Body of pancreas (tissue), 4 donors: ENCODE data around the gene GANAB. TPM values are rescaled to one million over a fixed set of nuclear protein-coding genes. Genes with fewer than 3 reads are reported as not detected.
"Not testable (repeated sequence)": the region's sequence is repeated elsewhere in the genome, so short reads cannot be mapped to it uniquely, and the experiment has no call there.

Experiments
- ATAC-seq: fragments of 150-250 bp; one replicate; pipeline ENCODE4 v1.9.1; 2016
- DNase-seq, 4 donors: peaks; one replicate each; pipeline ENCODE4 v3.0.0-alpha.2; 2019
- H3K27ac ChIP-seq, 4 donors: fragments of 200-600 bp; sonication (generic); 1 replicate in 3 of 4; 2 replicates in 1 of 4; pipeline versions ENCODE4 v1.5.1 to v1.6.1; 2016 to 2019; ENCODE audit warnings: mild to moderate bottlenecking in 1 of 4, mixed read lengths in 1 of 4, moderate library complexity in 1 of 4
- H3K27me3 ChIP-seq, 2 donors: fragments of 200-600 bp; sonication (generic); one replicate each; pipeline ENCODE4 v1.6.0; 2016; ENCODE audit warnings: mild to moderate bottlenecking in 1 of 2
- H3K36me3 ChIP-seq, 2 donors: fragments of 200-600 bp; sonication (generic); replicated peaks in 1 of 2; 2 replicates each; pipeline ENCODE4 v1.5.1; 2016; ENCODE audit warnings: low read depth in 2 of 2; ENCODE audit not compliant: insufficient read depth in 1 of 2
- H3K4me1 ChIP-seq: fragments of 200-600 bp; sonication (generic); one replicate; pipeline ENCODE4 v1.6.0; 2016
- H3K4me3 ChIP-seq, 2 donors: fragments of 200-600 bp; sonication (generic); 1 replicate in 1 of 2; 2 replicates in 1 of 2; pipeline ENCODE4 v1.5.1; 2016 to 2019
- H3K9me3 ChIP-seq, 3 donors: fragments of 200-600 bp; sonication (generic); 1 replicate in 2 of 3; 2 replicates in 1 of 3; pipeline ENCODE4 v1.5.1; 2016
- CTCF ChIP-seq, 7 experiments: fragments of 450-650 bp in 4 of 7; fragments of 200-600 bp in 3 of 7; sonication (generic) in 3 of 7; IDR thresholded peaks; one replicate each; pipeline ENCODE4 v1.5.1; 2016 to 2019; ENCODE audit warnings: antibody characterized with exemption in 7 of 7
- POLR2A ChIP-seq, 3 donors: fragments of 450-650 bp; IDR thresholded peaks; one replicate each; pipeline ENCODE4 v1.6.1; 2016; ENCODE audit warnings: antibody characterized with exemption in 3 of 3, mild to moderate bottlenecking in 2 of 3
- WGBS, 2 donors: methylation state at CpG; one replicate each; pipeline ENCODE4 v1.1.5; 2017; 5-methylcytosine and 5-hydroxymethylcytosine counted together
- intact Hi-C: fragments of 100-400 bp; cut with DNase I; formaldehyde crosslinking; loops from one replicate; pipeline ENCODE4 v1.15.1; 2023
- total RNA-seq, 2 donors: library from RNA; depleted of rRNA; stranded (reverse); fragments of >200 nt; gene quantifications; one replicate each; pipeline ENCODE4 v1.1.0, GENCODE V29; 2016

The GANAB gene
- total RNA-seq, 2 donors from 2014 or later: 62.3 to 64.9 TPM

DNA sequence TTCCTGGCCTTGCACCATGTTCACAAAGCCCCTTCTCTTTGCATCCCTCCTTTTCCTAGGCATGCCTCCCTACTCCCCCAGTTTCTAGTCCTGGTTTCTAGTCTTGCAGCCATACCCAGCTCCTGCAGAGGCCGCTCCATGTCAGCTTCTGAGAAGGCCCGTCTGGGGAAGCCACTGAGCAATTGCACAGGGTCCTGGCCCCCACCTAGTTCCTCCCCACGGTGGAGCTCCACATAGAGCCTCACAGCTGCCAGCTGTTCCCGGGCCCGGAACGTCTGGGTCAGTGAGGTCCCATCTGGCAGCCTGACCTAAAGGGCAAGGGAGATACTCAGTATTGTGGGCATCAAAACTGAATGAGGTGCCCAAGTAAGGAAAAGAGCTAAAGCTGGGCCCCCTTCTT is 30.3 kb upstream of the GANAB start:
- Histone ChIP-seq H3K9me3 (no peaks in the 10 kb centered on the region), H3K27ac (no peak overlapping the region), H3K27me3 (no peaks in the 10 kb centered on the region), H3K36me3 (peaks cover 0 to 5% of the 10 kb centered on the region in 2 donors), H3K4me1 (peaks cover 51% of the 10 kb centered on the region), H3K4me3 (no peak overlapping the region)
- DNase-seq (no peak), ATAC-seq (no peak)
- intact Hi-C loops: no loop called here
- 34 to 41% methylated on average over 3 to 6 of the region's 6 CpGs for WGBS, 2 donors
- no peak for TF ChIP-seq POLR2A (IDR thresholded peaks at IDR 0.05)
- no peak for TF ChIP-seq CTCF (IDR thresholded peaks at IDR 0.05)

DNA sequence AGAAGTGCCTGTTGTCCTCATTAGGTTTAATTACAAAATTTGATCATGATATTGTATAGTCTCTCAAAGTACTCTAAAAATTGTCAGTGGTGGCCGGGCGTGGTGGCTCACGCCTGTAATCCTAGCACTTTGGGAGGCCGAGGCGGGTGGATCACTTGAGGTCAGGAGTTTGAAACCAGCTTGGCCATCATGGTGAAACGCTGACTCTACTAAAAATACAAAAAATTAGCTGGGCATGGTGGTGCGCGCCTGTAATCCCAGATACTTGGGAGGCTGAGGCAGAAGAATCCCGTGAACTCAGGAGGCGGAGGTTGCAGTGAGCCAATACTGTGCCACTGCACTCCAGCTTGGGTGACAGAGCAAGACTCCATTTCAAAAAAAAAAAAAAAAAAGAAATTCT is 29.0 kb upstream of the GANAB start:
- intact Hi-C loops, H3K4me3 ChIP-seq, H3K9me3 ChIP-seq, DNase-seq, H3K36me3 ChIP-seq, H3K27me3 ChIP-seq, ATAC-seq, H3K27ac ChIP-seq: not testable (repeated sequence)
- 88 to 93% methylated on average over 10 of the region's 10 CpGs for WGBS, 2 donors
- peaks cover 51% of the 10 kb centered on the region for H3K4me1 ChIP-seq

DNA sequence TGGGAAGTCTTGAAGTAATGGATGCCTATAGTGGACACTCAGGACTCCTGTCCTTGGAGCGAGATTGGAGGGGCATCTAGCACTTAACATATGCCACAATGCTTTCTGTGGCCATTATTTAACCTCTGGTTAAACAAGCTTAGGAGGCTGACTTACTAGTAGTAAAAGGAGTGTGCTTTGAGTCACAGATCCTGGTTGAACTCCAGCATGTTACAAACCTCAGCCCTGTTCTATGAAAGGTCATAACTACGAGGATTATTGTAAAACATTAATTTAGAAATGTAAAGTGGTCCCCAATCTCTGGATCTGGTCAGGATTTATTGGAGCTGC is 26.7 kb upstream of the GANAB start:
- no peak for DNase-seq
- peaks cover 61% of the 10 kb centered on the region for H3K4me1 ChIP-seq
- intact Hi-C loops: no loop called here
- WGBS, 2 donors: 62 to 79% methylated on average over 2 of the region's 2 CpGs
- peak overlapping the region in 1 of 4 donors; percentile 96 for H3K27ac ChIP-seq
- no peaks in the 10 kb centered on the region for H3K9me3 ChIP-seq
- H3K36me3 ChIP-seq: peaks cover 0 to 5% of the 10 kb centered on the region in 2 donors
- H3K4me3 ChIP-seq: no peak overlapping the region
- no peaks in the 10 kb centered on the region for H3K27me3 ChIP-seq
- TF ChIP-seq CTCF (IDR thresholded peaks at IDR 0.05) (no peak), POLR2A (IDR thresholded peaks at IDR 0.05) (no peak)
- ATAC-seq: no peak

GRCh38 chr11:62671608-62672389 is 25.4 kb upstream of the GANAB start, which contains the start of the genes LBHD1 and UQCC3:
TSS of gene LBHD1 (minus strand) at chr11:62672267. CDS start at chr11:62670031, 2,236 bp downstream.
TSS of gene UQCC3 (plus strand) at chr11:62671673. CDS start at chr11:62671746, 73 bp downstream.
- peak; percentile 80 for ATAC-seq
- Histone ChIP-seq H3K27ac (peak within 1 kb of the TSS; percentile 76 to 96 (median 90)), H3K27me3 (no peaks in the 10 kb centered on the region), H3K4me3 (peak within 1 kb of the TSS; percentile 57 to 80), H3K9me3 (no peaks in the 10 kb centered on the region), H3K36me3 (peaks cover 0 to 3% of the 10 kb centered on the region in 2 donors), H3K4me1 (peaks cover 62% of the 10 kb centered on the region)
- intact Hi-C loops: no loop called here
- TF ChIP-seq POLR2A (IDR thresholded peaks at IDR 0.05): peak; percentile 58 to 88 (median 84)
- peak in 1 of 7 experiments; percentile 17 for TF ChIP-seq CTCF (IDR thresholded peaks at IDR 0.05)
- peak; percentile 69 to 83 (median 80) for DNase-seq
- WGBS, 2 donors: 0 to 1% methylated on average over 25 to 58 of the region's 59 CpGs

DNA sequence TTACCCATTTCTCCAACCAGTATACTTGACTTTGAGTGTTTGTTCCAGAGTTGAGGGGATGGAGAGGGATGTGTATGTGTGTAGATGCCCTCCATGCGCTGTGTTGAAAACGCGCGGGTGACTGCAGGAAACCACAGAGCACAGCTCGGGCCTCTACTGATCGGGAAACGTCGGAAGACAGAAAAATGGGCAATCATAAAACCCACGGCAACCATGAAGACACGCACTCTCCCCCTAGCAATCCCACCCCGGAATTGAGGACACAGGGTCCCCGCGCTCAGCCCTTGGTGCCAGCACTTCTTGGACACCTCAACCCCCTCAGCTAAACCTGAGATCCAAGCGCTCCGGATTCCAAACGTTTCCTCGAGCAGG is 24.8 kb upstream of the GANAB start:
- peaks cover 65% of the 10 kb centered on the region for H3K4me1 ChIP-seq
- peak; percentile 27 for ATAC-seq

More for the DNA sequence above, 24.8 kb upstream of the GANAB start:
- H3K9me3 ChIP-seq: no peaks in the 10 kb centered on the region
- 0 to 2% methylated on average over 13 to 17 of the region's 17 CpGs for WGBS, 2 donors
- DNase-seq: no peak
- peak overlapping the region; percentile 76 to 96 (median 90) for H3K27ac ChIP-seq
- TF ChIP-seq CTCF (IDR thresholded peaks at IDR 0.05) (no peak), POLR2A (IDR thresholded peaks at IDR 0.05) (no peak)
- no peaks in the 10 kb centered on the region for H3K27me3 ChIP-seq
- intact Hi-C loops: no loop called here
- peak overlapping the region; percentile 57 to 80 for H3K4me3 ChIP-seq
- H3K36me3 ChIP-seq: peaks cover 0 to 3% of the 10 kb centered on the region in 2 donors
